Activated CD8-positive, alpha-beta memory T cell treated with anti-CD3 and anti-CD28 coated beads for 24 hours (primary cell): ENCODE results near the gene DMXL2.
"Not testable (repeated sequence)": the region's sequence is repeated elsewhere in the genome, so short reads cannot be mapped to it uniquely, and the experiment has no call there.

Source experiments
- DNase-seq: peaks from one replicate; pipeline ENCODE4 v3.0.0-alpha.2; 2020

Gene DMXL2, protein sequence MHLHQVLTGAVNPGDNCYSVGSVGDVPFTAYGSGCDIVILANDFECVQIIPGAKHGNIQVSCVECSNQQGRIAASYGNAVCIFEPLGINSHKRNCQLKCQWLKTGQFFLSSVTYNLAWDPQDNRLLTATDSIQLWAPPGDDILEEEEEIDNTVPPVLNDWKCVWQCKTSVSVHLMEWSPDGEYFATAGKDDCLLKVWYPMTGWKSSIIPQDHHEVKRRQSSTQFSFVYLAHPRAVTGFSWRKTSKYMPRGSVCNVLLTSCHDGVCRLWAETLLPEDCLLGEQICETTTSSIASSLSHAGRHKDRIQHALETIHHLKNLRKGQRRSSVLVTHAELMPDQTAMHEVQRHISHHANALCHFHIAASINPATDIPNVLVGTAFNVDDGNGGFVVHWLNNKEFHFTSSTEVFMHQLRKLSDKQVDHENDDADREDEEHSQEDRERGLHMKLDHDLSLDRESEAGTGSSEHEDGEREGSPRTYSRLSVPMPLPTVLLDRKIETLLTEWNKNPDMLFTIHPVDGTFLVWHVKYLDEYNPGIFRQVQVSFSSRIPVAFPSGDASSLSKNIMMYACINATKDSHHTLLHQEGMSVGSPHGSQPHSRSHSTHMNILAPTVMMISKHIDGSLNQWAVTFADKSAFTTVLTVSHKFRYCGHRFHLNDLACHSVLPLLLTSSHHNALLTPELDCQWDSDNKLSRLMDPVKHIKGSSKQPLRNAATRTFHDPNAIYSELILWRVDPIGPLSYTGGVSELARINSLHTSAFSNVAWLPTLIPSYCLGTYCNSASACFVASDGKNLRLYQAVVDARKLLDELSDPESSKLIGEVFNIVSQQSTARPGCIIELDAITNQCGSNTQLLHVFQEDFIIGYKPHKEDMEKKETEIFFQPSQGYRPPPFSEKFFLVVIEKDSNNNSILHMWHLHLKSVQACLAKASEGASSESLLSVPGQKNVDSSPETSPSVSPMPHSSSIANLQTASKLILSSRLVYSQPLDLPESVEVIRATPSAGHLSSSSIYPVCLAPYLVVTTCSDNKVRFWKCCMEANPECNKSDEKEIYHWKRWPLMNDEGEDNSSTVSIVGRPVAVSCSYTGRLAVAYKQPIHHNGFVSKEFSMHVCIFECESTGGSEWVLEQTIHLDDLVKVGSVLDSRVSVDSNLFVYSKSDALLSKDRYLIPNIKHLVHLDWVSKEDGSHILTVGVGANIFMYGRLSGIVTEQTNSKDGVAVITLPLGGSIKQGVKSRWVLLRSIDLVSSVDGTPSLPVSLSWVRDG (N-terminal part only)

DNA sequence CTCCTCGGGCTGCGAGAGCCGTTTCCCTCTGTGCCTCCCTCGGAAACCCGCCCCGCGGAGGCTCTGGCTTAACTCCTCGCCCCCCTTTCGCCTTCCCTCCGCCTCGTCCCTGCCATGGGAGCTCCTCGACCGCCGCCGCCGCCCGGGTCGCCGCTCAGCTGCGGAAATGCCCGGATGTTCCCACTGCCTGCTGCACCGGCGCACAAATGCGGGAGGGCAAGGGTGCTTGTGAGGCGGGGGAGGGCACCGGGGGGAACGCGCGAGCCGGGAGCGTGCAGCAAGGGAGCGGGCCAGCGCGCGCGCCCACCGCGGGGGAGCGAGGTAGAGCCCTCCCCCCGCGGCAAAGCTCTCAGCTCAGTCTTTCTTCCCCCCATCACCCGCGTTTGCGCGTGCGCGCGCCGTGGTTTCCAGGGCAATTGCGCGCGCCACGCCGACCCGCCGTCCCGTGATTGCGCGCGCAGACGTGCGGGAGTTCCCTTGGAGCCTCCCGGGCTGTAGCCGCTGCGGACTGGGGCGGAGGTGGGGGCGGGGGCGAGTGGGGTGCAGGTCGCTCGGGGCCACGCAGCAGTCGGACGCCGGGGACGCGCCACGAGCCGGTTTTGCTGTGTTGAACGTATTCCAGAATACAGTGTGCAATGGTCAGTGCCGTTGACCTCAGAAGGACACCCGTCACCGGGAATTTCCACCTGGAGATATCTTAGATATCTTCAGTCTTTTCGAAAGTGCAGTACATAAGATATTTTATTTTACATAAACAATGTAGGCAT, at the start of gene DMXL2:
Gene DMXL2 (minus strand): TSS at position 168 of the 767 bp plus-strand sequence. CDS start 226 bp downstream, outside the sequence.
- DNase-seq = peak; percentile 90

DNA sequence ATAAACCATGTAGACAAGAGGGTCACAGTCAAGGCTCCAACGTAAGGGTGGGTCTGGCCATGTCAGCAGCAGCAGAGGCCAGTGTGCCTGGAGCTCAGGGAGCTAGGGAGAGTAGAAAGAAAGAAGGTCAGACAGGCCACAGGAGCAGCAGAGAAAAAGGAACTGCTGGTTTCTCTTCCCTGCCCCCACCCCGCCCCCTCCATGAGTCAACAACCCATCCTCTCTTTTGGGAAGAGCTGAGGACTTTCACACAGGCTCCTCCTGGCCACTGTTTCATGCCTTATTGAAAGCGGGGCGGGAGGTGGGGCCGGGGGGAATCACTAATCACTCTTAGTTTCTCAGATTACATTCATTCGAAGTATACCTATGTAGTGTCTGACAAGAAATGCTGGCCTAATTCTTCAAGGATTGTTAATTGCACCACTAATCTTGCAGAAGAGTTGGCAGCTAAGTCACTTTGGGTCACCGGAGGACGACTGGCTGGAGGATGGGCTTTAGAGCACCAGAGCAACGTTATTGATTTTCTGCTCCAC, 49.6 kb upstream of the DMXL2 start:
- no peak for DNase-seq

DNA sequence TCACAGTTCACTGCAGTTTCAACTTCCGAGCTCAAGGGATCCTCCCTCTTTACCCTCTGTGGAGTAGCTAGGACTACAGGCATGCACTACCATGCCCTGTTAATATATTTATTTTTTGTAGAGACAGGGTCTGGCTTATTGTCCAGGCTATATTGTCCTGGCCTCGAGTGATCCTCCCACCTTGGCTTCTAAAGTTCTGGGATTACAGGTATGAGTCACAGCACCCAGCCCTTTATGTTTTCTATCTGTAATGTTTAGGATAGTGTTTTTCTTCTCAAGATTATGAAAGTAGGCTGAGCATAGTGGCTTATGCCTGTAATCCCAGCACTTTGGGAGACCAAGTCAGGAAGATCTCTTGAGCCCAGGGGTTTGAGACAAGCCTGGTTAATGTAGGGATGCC, 46.8 kb upstream of the DMXL2 start:
- no peak for DNase-seq

DNA sequence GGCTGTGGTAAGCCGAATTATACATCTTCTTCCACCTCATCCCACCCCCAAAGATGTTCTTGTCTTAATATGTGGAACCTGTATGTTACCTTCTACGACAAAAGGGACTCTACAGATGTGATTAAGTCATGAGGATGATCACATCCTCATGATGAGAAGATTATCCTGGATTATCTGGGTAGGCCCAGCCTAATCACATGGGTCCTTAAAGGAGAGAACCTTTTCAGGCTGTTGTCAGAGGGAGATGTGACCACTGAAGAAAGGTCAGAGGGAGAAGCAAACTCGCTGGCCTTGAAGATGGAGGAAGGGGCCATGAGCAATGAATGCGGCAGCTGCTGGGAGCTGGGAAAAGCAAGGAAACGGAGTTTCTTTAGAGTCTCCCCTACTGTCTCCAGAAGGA, 45.9 kb upstream of the DMXL2 start:
- no peak for DNase-seq

DNA sequence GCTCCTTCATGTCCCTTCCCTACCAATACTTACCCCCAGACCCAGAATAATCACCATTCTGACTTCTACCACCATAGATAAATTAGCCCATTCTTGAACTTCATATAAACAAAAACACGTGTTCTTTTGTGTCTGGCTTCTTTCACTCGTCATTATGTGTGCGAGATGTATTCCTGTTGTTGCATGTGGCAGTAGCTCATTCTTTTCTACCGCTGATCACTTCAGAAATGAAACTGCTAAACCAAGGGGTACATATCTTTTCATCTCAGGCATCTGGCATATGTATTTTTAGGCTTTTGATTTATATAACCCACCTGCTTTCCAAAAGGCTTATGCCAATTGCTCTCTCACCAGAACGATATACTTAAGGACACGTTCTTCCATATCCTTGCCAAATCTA, 44.9 kb upstream of the DMXL2 start:
- DNase-seq = no peak

DNA sequence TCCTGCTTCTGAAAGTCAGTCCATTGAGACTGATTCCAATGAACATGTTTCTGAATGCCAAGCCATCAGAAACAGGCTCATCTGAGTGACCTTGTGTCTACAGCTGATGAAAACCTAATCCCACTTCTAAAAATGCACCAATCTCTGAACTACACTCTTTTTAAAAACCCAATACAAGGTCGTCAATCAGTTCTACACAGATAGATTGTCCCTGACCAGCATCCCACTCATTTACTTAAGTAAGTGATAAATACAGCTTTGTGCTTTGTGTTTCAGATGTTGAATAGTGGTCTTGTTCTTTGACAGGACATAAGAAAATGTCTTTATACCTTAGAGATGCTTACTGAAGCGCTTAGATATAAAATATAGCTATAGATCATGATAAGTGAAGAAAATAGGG, 38.5 kb upstream of the DMXL2 start:
- no peak for DNase-seq

DNA sequence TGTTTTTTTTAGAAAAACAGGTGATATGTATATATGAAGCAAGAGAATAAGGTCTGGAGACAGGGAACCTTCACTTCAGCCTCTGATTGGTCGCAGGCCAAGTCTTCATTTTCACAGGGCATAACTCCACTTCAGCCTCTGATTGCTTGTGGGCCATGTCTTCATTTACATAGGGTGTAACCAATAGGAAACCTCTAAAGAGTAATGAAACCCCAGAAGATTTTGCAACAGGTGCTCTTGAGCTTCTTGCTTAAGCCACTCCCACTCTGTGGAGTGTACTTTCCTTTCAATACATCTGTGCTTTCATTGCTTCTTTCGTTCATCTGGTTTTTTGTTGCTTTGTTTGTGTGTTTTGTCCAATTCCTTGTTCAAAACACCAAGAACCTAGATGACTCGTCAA, 36.1 kb upstream of the DMXL2 start:
- DNase-seq = no peak

DNA sequence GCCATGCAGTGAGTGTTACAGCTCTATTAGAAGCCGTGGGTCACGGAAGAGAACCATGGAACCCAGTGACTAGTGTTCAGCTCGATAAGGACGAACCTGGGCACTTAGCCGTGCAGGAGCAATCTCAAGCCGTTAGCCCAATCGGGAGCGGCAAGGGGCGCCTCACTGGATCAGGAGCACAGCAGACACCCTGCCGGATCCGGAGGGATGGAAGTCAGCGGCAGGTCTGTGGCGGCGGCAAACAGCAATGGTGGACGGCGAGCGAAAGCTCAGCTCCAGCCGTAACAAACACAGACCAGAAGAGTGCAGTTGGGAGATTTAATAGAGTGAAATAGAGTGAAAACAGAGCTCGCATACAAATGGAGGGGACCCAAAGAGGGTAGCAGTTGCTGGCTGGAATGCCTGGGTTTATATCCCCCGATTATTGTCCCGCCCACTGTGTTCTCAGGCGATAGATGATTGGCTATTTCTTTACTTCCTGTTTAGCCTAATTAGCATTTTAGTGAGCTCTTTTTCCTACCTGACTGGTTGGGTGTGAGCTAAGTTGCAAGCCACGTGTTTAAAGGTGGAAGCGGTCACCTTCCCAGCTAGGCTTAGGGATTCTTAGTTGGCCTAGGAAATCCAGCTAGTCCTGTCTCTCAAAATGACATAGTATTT, 33.0 kb upstream of the DMXL2 start:
- DNase-seq = not testable (repeated sequence)

DNA sequence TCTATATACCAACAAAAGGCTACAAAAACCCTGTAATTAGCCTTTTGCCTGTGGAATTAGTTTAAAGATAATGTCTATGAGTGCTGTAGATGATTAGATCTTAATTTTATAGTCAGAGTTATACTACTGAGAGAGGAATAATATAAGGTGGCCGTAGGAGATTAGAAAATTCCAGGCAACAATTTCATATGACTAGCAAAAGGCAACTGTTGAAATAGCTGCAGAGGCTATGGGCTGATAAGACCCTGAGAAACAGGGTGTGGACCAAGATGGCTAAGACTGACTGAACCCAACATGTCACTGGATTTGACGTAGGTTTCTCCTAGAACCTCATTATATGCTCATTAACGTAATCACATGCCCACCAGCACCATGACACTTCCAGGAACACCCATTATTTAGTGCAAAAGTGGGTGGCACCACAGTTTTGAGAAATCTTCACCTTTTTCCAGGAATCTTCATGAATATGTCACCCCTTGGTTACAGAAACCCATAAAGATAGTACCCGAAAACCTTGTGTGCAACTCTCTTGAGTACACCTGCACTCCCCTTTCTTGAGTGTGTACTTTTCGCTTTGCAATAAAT, 29.6 kb upstream of the DMXL2 start:
- no peak for DNase-seq

DNA sequence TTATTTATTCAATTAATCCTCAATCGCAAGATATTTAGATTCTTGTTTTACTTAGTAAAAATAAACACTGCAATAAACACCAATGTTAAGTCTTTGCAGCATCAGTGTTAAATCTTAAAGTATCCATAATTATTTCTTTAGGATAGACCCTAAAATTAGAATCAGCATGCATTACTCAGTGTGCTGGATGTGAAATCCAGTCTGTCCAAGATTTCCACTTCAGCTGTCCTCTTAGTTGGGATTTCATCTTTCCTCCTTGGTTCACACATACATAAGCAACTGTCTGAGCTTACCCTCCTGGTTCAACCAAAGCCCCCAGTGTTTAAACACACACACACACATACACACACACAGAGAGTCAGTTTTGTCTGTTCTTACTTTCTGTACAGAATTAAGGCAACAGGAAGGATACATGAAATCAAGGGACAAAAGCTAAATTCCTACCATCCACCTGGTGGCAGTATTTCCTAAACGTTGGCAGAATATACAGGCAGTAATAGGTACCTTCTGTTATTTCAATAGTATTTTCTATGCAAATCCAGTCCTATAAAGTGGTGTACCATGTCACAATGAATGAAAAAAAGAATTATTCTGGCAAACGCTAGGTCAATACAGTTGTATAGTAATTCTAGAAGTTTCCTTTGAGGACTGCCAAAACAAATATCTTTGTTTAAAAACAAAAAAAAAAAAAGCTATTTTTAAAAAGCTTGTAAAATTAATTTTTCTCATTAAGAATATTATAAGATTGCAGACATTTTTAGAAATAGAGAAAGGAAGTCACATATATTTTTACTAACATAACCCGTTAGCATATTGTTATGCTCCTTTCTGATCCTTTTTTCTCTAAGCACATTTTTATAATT, 27.3 kb upstream of the DMXL2 start:
- peak; percentile 56 for DNase-seq

DNA sequence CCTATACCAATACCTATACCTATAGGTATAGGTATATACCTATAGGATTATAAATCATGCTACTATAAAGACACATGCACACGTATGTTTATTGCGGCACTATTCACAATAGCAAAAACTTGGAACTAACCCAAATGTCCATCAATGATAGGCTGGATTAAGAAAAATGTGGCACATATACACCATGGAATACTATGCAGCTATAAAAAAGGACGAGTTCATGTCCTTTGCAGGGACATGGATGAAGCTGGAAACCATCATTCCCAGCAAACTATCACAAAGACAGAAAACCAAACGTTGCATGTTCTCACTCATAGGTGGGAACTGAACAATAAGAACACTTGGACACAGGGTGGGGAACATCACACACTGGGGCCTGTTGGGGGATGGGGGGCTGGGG, 26.1 kb upstream of the DMXL2 start:
- DNase-seq = not testable (repeated sequence)

DNA sequence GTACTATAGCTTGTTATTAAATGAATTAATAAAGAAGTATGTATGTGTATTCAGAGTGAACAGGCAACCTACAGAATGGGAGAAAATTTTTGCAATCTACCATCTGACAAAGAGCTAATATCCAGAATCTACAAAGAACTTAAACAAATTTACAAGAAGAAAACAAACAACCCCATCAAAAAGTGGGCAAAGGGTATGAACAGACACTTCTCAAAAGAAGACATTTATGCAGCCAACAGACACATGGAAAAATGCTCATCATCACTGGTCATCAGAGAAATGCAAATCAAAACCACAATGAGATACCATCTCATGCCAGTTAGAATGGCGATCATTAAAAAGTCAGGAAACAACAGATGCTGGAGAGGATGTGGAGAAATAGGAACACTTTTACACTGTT, 25.5 kb upstream of the DMXL2 start:
- not testable (repeated sequence) for DNase-seq

DNA sequence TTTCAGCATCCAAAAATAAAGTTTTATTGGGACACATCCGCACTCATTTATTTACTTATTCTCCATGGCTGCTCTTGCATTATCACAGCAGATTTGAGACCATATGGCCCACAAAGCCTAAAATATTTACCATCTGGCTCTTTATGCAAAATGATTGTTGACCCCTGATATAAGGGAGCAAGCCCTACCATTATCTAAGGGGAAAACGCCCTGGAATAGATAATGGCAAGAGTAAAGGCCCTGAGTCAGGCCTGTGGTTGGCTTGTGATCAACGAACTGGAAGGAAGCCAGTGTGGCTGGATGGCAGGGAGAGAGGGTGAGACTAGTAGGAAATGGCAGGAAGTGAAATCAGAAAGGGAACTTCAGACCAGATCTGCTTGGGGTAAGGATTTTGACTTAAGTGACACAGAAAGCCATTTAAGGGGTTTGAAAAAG, 24.6 kb upstream of the DMXL2 start:
- no peak for DNase-seq

DNA sequence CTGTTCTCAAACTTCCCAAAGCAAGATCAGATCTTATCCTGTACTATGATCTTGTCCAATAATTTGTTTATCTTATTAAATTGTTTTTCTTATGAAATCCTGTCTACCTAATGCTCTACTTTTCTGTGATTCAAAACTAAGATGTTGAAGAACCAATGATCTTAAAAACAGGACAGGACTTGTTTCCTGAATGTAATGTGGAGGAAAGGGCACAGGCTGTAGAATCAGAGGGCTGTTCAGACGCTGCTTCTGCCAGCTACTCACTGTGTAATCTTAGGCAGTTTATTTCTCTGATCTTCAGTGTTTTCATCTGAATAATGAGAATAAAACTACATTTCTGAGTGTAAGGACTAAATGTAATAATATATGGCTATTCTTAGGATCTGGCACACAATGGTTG, 20.1 kb upstream of the DMXL2 start:
- no peak for DNase-seq

DNA sequence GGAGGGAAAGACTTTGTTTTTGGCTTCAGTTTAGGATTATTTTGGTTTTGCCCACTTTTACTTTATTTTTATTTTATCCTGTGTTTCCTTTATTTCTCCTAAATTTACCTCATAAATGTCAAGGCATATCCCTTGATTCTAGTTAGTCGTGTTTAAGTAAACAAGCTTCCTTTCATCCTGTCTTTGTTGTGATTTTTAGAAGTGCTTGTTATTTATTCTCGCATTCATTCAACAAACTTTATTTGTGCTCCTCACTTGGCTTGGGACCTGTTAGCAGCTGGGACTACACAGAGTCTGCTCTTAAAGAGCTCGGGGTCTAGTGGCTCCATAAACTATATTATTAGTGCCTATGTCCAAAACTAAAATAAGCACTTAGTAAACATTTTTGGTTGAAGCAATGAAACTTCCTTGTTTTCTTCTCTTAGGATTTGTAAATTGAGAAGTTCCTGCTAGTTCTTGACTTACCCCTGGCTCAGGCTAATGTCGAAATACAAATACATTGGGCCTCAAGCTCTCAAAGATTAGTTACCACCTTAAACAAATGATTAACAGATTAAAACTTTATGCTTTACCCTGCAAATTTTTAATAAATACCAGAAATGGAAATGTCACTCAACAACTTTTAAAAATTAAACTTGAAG, 19.0 kb upstream of the DMXL2 start:
- DNase-seq = no peak

DNA sequence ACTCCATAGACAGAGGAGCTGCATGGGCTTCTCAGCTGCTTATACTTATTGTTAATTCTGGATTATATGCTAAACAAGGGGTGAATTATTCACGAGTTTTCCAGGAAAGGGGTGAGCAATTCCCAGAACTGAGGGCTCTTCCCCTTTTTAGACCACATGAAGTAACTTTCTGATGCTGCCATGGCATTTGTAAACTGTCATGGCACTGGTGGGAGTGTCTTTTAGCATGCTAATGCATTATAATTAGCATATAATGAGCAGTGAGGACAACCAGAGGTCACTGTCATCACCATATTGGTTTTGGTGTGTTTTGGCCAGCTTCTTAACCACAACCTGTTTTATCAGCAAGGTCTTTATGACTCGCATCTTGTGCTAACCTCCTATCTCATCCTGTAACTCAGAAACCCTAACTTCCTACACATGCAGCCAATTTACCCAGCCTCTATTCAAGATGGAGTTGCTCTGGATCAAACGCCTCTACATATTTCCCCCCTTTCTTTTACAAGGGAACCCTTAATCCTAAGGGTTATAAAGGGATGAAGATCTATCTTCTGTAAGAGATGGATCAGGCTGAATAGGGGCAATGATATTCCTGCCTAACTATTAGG, 12.1 kb upstream of the DMXL2 start:
- DNase-seq = no peak

DNA sequence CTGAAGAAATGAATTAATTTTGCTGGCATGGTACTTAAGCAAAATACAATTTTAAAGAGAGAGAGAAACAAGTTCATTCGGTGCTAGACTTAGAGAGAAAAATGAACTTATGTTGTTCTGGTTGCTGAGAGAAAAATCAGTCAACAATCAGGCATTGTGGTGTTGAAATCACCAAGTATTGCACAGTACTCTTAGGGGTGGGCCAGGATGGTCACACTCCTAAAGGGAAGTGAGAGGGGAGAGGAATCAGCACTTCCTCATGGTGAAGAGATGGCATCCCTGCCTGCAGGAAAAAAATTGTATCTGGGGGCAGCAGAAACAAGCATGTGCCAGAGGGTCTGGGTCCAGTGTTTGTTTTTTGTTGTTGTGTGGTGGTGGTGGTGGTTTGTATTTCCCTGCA, 7.0 kb upstream of the DMXL2 start:
- no peak for DNase-seq

DNA sequence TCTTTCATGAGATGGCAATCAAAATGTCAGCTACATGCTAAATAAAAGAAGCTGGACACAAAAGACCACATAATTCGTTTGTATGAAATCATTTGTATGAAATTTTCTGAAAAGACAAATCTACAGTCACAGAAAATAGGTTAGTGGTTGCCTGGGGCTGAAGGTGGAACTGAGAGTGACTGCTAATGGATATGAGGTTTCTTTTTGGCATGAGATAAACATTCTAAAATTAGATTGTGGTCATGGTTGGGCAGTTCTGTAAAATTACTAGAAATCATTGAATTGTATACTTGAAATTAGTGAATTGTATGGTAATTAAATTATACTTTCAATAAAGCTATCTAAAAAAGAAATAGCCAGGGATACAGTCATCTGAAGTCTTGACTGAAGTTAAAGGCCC, 2.7 kb upstream of the DMXL2 start:
- DNase-seq = no peak

DNA sequence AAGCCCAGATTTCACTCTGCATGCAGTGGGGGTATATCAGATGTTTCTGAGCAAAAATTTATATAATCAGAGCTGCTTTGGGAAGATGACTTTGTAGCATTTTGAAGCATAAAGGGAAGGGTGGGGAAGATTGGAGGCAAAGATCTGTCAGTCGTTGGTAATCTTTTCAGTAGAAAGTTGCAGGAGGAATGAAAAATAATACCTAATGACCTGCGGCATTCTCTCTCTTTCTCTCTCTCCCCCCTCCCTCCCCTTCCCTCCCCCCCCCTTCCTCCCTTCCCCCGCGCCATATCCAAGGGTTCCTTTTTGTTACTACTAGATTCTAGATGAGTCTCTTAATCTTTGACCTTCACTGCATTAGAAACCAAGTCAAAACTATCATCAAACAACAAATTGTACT, 1.5 kb upstream of the DMXL2 start:
- DNase-seq = no peak
